Testis (tissue), 3 donors: ENCODE data around the gene HOXA1. TPM values are rescaled to one million over a fixed set of nuclear protein-coding genes. Genes with fewer than 3 reads are reported as not detected.

Experiments
- DNase-seq: peaks from one replicate; pipeline ENCODE4 v3.0.0-alpha.2; 2019
- H3K27ac ChIP-seq, 2 donors: fragments of 200-600 bp; sonication (generic); one replicate each; pipeline ENCODE4 v1.5.1; 2019
- H3K27me3 ChIP-seq: fragments of 200-600 bp; sonication (generic); one replicate; pipeline ENCODE4 v1.5.1; 2019
- H3K36me3 ChIP-seq: fragments of 200-600 bp; sonication (generic); one replicate; pipeline ENCODE4 v1.5.1; 2017; ENCODE audit warnings: low read depth; ENCODE audit errors: missing control alignments
- H3K4me1 ChIP-seq: fragments of 200-600 bp; sonication (generic); one replicate; pipeline ENCODE4 v1.5.1; 2019
- H3K4me3 ChIP-seq, 2 donors: fragments of 200-600 bp; sonication (generic); one replicate each; pipeline ENCODE4 v1.5.1; 2017 to 2019
- H3K9me3 ChIP-seq: fragments of 200-600 bp; sonication (generic); one replicate; pipeline ENCODE4 v1.5.1; 2017
- POLR2A ChIP-seq: fragments of 450-650 bp; IDR thresholded peaks from one replicate; pipeline ENCODE4 v1.6.1; 2017; ENCODE audit warnings: antibody characterized with exemption, mild to moderate bottlenecking, moderate library complexity
- WGBS, 2 donors: methylation state at CpG; one replicate each; pipeline ENCODE4 v1.1.5; 2018; 5-methylcytosine and 5-hydroxymethylcytosine counted together
- intact Hi-C: fragments of 100-400 bp; cut with DNase I; formaldehyde crosslinking; loops from one replicate; pipeline ENCODE4 v1.15.1; 2023; ENCODE audit warnings: low total_unique reads
- polyA plus RNA-seq: library from polyadenylated mRNA; stranded (reverse); fragments of 350-450 nt; fragmentation: Illumina TruSeq; extraction: RNeasy Lipid Tissue Mini Kit (QIAGEN cat#74804); gene quantifications from one replicate; pipeline ENCODE4 v1.2.3, GENCODE V29; 2014; ENCODE audit warnings: low read depth, low replicate concordance; ENCODE audit not compliant: insufficient read depth
- total RNA-seq, 2 donors: library from RNA; depleted of rRNA; stranded (reverse); fragments of >200 nt; gene quantifications; one replicate each; pipeline ENCODE4 v1.2.3, GENCODE V29; 2016
- TF ChIP-seq, protein P1 (sequence below), 3 experiments: fragments of 450-650 bp in 2 of 3; fragments of 200-600 bp in 1 of 3; sonication (generic) in 1 of 3; IDR thresholded peaks; one replicate each; pipeline ENCODE4 v1.5.1; 2016 to 2019; ENCODE audit warnings: antibody characterized with exemption in 3 of 3, mild to moderate bottlenecking in 2 of 3, moderate library complexity in 1 of 3

Gene HOXA1
- total and polyA plus RNA-seq, 3 donors from 2014 or later = 0.16 to 0.79 (median 0.37) TPM

DNA sequence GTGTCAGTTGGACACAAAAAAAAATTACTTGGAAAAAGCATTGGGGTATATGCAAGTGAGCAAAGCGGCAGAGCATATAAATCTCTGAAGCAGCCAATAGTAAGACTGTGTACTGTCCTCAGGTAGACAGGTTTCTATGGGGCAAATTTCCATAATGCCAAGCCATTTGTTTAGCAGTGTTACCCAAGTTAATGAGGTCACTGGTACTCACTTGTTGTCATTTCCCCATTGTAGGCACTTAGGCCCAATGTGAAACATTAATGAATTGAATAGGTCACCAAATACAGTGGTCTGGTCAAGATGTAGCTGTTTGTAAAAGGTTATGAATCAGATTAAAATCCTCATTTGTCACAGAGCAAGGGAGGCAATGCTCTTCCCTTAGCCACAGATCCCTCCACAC is 27.5 kb downstream of the HOXA1 start:
- Histone ChIP-seq H3K4me3 (no peak overlapping the region), H3K27me3 (no peaks in the 10 kb centered on the region), H3K36me3 (no peaks in the 10 kb centered on the region), H3K9me3 (no peaks in the 10 kb centered on the region), H3K4me1 (no peaks in the 10 kb centered on the region), H3K27ac (no peak overlapping the region)
- 88 to 93% methylated on average over 1 of the region's 1 CpG for WGBS, 2 donors
- no peak for TF ChIP-seq POLR2A
- TF ChIP-seq, protein P1, sequence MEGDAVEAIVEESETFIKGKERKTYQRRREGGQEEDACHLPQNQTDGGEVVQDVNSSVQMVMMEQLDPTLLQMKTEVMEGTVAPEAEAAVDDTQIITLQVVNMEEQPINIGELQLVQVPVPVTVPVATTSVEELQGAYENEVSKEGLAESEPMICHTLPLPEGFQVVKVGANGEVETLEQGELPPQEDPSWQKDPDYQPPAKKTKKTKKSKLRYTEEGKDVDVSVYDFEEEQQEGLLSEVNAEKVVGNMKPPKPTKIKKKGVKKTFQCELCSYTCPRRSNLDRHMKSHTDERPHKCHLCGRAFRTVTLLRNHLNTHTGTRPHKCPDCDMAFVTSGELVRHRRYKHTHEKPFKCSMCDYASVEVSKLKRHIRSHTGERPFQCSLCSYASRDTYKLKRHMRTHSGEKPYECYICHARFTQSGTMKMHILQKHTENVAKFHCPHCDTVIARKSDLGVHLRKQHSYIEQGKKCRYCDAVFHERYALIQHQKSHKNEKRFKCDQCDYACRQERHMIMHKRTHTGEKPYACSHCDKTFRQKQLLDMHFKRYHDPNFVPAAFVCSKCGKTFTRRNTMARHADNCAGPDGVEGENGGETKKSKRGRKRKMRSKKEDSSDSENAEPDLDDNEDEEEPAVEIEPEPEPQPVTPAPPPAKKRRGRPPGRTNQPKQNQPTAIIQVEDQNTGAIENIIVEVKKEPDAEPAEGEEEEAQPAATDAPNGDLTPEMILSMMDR (IDR thresholded peaks at IDR 0.05) = no peak
- intact Hi-C loops = no loop called here
- no peak for DNase-seq

GRCh38 chr7:27066148-27066547 is 29.7 kb downstream of the HOXA1 start:
- Histone ChIP-seq H3K27me3 (no peaks in the 10 kb centered on the region), H3K9me3 (no peaks in the 10 kb centered on the region), H3K27ac (no peak overlapping the region), H3K4me3 (no peak overlapping the region), H3K36me3 (no peaks in the 10 kb centered on the region), H3K4me1 (no peaks in the 10 kb centered on the region)
- intact Hi-C loops = no loop called here
- TF ChIP-seq, protein P1 (IDR thresholded peaks at IDR 0.05) = no peak
- TF ChIP-seq POLR2A = no peak
- no peak for DNase-seq
- WGBS, 2 donors = 74 to 75% methylated on average over 3 of the region's 3 CpGs

DNA sequence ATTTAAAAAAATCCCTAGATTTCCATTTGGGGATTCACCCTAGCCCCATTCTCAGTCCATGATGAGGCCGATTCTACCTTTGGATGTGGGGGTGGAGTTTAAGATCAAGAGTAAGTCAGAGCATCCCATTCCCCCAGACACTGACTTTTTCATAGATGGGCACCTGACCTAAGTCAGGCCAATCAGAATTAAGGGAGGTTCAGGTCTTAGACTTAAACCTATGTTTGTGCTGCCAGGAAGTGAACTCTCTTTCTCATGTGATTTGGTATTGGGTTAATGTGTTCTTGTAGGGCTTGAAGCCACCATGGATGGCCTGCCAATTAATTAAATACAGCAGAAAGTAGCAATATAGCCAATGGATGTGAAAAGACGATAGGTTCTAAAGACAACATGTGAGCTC is 30.1 kb downstream of the HOXA1 start:
- 87 to 100% methylated on average over 2 of the region's 2 CpGs for WGBS, 2 donors
- intact Hi-C loops = no loop called here
- TF ChIP-seq, protein P1 (IDR thresholded peaks at IDR 0.05) = no peak
- no peak for TF ChIP-seq POLR2A
- Histone ChIP-seq H3K9me3 (no peaks in the 10 kb centered on the region), H3K27ac (no peak overlapping the region), H3K4me3 (no peak overlapping the region), H3K4me1 (no peaks in the 10 kb centered on the region), H3K36me3 (no peaks in the 10 kb centered on the region), H3K27me3 (no peaks in the 10 kb centered on the region)
- no peak for DNase-seq

GRCh38 chr7:27064661-27065060 is 31.1 kb downstream of the HOXA1 start:
- 90 to 91% methylated on average over 2 of the region's 2 CpGs for WGBS, 2 donors

GRCh38 chr7:27064159-27064558 is 31.6 kb downstream of the HOXA1 start:
- Histone ChIP-seq H3K36me3 (no peaks in the 10 kb centered on the region), H3K9me3 (no peaks in the 10 kb centered on the region), H3K27me3 (no peaks in the 10 kb centered on the region), H3K27ac (no peak overlapping the region), H3K4me3 (no peak overlapping the region), H3K4me1 (no peaks in the 10 kb centered on the region)
- 33 to 45% methylated on average over 2 of the region's 2 CpGs for whole genome bisulfite sequencing, 2 donors
- intact Hi-C loops = no loop called here
- no peak for TF ChIP-seq POLR2A
- TF ChIP-seq, protein P1 (IDR thresholded peaks at IDR 0.05) = no peak
- DNase-seq = no peak

More at GRCh38 chr7:27064661-27065060, 31.1 kb downstream of the HOXA1 start:
- Histone ChIP-seq H3K4me1 (no peaks in the 10 kb centered on the region), H3K36me3 (no peaks in the 10 kb centered on the region), H3K9me3 (no peaks in the 10 kb centered on the region), H3K27ac (no peak overlapping the region), H3K4me3 (no peak overlapping the region), H3K27me3 (no peaks in the 10 kb centered on the region)
- intact Hi-C loops = no loop called here
- no peak for TF ChIP-seq POLR2A
- TF ChIP-seq, protein P1 (IDR thresholded peaks at IDR 0.05) = no peak
- DNase-seq = no peak
